Gastroesophageal sphincter (tissue), 4 donors: ENCODE data around the gene KLK13. TPM values are rescaled to one million over a fixed set of nuclear protein-coding genes. Genes with fewer than 3 reads are reported as not detected.

ENCODE experiments used
- ATAC-seq: fragments of 150-250 bp; one replicate; pipeline ENCODE4 v1.9.1; 2016; ENCODE audit warnings: mild to moderate bottlenecking, moderate library complexity
- H3K27ac ChIP-seq, 4 donors: fragments of 200-600 bp; sonication (generic) in 3 of 4; 1 replicate in 3 of 4; 2 replicates in 1 of 4; pipeline ENCODE4 v1.5.1; 2016 to 2019
- H3K27me3 ChIP-seq: fragments of 200-600 bp; sonication (generic); one replicate; pipeline ENCODE4 v1.5.1; 2019
- H3K36me3 ChIP-seq, 2 donors: fragments of 200-600 bp; sonication (generic); one replicate each; pipeline ENCODE4 v1.5.1; 2019; ENCODE audit warnings: control low read depth in 1 of 2
- H3K4me1 ChIP-seq, 3 donors: fragments of 200-600 bp; sonication (generic); 1 replicate in 2 of 3; 2 replicates in 1 of 3; pipeline ENCODE4 v1.5.1; 2016 to 2019; ENCODE audit warnings: control low read depth in 2 of 3
- H3K4me3 ChIP-seq, 2 donors: fragments of 200-600 bp; sonication (generic); one replicate each; pipeline ENCODE4 v1.5.1; 2019; ENCODE audit warnings: mild to moderate bottlenecking in 1 of 2, moderate library complexity in 1 of 2
- H3K9me3 ChIP-seq, 3 donors: fragments of 200-600 bp; sonication (generic); one replicate each; pipeline ENCODE4 v1.5.1; 2017 to 2019; ENCODE audit warnings: control low read depth in 2 of 3
- CTCF ChIP-seq, 4 experiments: fragments of 200-600 bp in 2 of 4; fragments of 450-650 bp in 2 of 4; sonication (generic) in 1 of 4; IDR thresholded peaks; one replicate each; pipeline ENCODE4 v1.5.1; 2017 to 2019; ENCODE audit warnings: antibody characterized with exemption in 4 of 4, mild to moderate bottlenecking in 2 of 4, moderate library complexity in 2 of 4
- EP300 ChIP-seq: sonication (generic); formaldehyde crosslinking; IDR thresholded peaks from one replicate; pipeline ENCODE4 v1.6.1; 2017; ENCODE audit warnings: antibody characterized with exemption, mild to moderate bottlenecking
- POLR2A ChIP-seq, 2 donors: fragments of 450-650 bp; IDR thresholded peaks; one replicate each; pipeline ENCODE4 v1.6.1; 2017; ENCODE audit warnings: antibody characterized with exemption in 2 of 2, mild to moderate bottlenecking in 2 of 2, moderate library complexity in 1 of 2
- POLR2AphosphoS5 ChIP-seq: sonication (generic); formaldehyde crosslinking; IDR thresholded peaks from one replicate; pipeline ENCODE4 v1.6.1; 2017; ENCODE audit warnings: antibody characterized with exemption
- whole genome bisulfite sequencing, 2 donors: methylation state at CpG; one replicate each; pipeline ENCODE4 v1.1.5; 2018; ENCODE audit warnings: low coverage in 1 of 2; 5-methylcytosine and 5-hydroxymethylcytosine counted together
- total RNA-seq, 4 donors: library from RNA; depleted of rRNA; stranded (reverse); fragments of >200 nt; gene quantifications; one replicate each; pipeline ENCODE4 v1.1.0, GENCODE V29; 2016

The KLK13 gene
- total RNA-seq, 4 donors from 2014 or later: 1.3 to 6.1 (median 5.1) TPM; not detected in 1

GRCh38 chr19:51010066-51010795 is 54.7 kb downstream of the KLK13 start:
- Histone ChIP-seq H3K9me3 (no peaks in the 10 kb centered on the region), H3K27me3 (peaks cover 91% of the 10 kb centered on the region), H3K27ac (no peak overlapping the region), H3K4me3 (no peak overlapping the region), H3K4me1 (no peaks in the 10 kb centered on the region), H3K36me3 (no peaks in the 10 kb centered on the region)
- WGBS, 2 donors: 70 to 73% methylated on average over 3 to 4 of the region's 4 CpGs
- TF ChIP-seq CTCF (IDR thresholded peaks at IDR 0.05) (no peak), EP300 (no peak), POLR2AphosphoS5 (no peak), POLR2A (IDR thresholded peaks at IDR 0.05) (no peak)
- no peak for ATAC-seq

- H3K4me1 ChIP-seq: no peaks in the 10 kb centered on the region
- H3K27me3 ChIP-seq: peaks cover 87% of the 10 kb centered on the region
Observed at GRCh38 chr19:51009061-51009891, 55.6 kb downstream of the KLK13 start.

GRCh38 chr19:51007488-51007887 is 57.4 kb downstream of the KLK13 start:
- Histone ChIP-seq H3K9me3 (no peaks in the 10 kb centered on the region), H3K36me3 (no peaks in the 10 kb centered on the region), H3K27me3 (peaks cover 87% of the 10 kb centered on the region), H3K27ac (no peak overlapping the region), H3K4me3 (no peak overlapping the region), H3K4me1 (no peaks in the 10 kb centered on the region)
- no peak for ATAC-seq
- WGBS, 2 donors: 76 to 100% methylated on average over 1 to 3 of the region's 3 CpGs
- TF ChIP-seq POLR2A (IDR thresholded peaks at IDR 0.05) (no peak), CTCF (IDR thresholded peaks at IDR 0.05) (no peak)

More at GRCh38 chr19:51009061-51009891, 55.6 kb downstream of the KLK13 start:
- Histone ChIP-seq H3K36me3 (no peaks in the 10 kb centered on the region), H3K4me3 (no peak overlapping the region), H3K27ac (no peak overlapping the region), H3K9me3 (no peaks in the 10 kb centered on the region)
- 37 to 57% methylated on average over 5 to 6 of the region's 19 CpGs for WGBS, 2 donors
- ATAC-seq: no peak
- TF ChIP-seq EP300 (no peak), POLR2AphosphoS5 (no peak), POLR2A (IDR thresholded peaks at IDR 0.05) (no peak), CTCF (IDR thresholded peaks at IDR 0.05) (no peak)

GRCh38 chr19:51006406-51006805 is 58.5 kb downstream of the KLK13 start:
- Histone ChIP-seq H3K9me3 (no peaks in the 10 kb centered on the region), H3K27ac (no peak overlapping the region), H3K4me3 (no peak overlapping the region), H3K36me3 (no peaks in the 10 kb centered on the region), H3K27me3 (peaks cover 90% of the 10 kb centered on the region), H3K4me1 (no peaks in the 10 kb centered on the region)
- WGBS, 2 donors: 28% methylated on average over 2 of the region's 8 CpGs; no CpG with 5 or more reads in 1 of the 2 donors
- no peak for ATAC-seq
- TF ChIP-seq POLR2A (IDR thresholded peaks at IDR 0.05): no peak
- TF ChIP-seq CTCF (IDR thresholded peaks at IDR 0.05): no peak
- TF ChIP-seq EP300: no peak
- TF ChIP-seq POLR2AphosphoS5: no peak

Other genes starting within 250 kb of the KLK13 start
- gene KLK1, start 241.3 kb downstream of the KLK13 start, total RNA-seq: not detected
- not detected for gene KLK15, start 231.5 kb downstream of the KLK13 start, total RNA-seq
- not detected for gene KLK3, start 210.2 kb downstream of the KLK13 start, total RNA-seq
- not detected for gene KLK2, start 191.7 kb downstream of the KLK13 start, total RNA-seq
- gene KLK4, start 153.7 kb downstream of the KLK13 start, total RNA-seq: not detected
- gene KLK5, start 112.1 kb downstream of the KLK13 start, total RNA-seq: 1 to 10 TPM in 1 of 4 donors, not detected in 3; 1.2 TPM
- gene KLK6, start 95.5 kb downstream of the KLK13 start, total RNA-seq: 1 to 10 TPM in 2 of 4 donors, not detected in 2; 1.1 to 7.8 TPM
- gene KLK7, start 81.2 kb downstream of the KLK13 start, total RNA-seq: 10 to 100 TPM in 1 of 4 donors, under 1 TPM in 1, not detected in 2; 0.31 to 16.7 TPM
- 1 to 10 TPM in 2 of 4 donors, not detected in 2; 2.3 to 4.6 TPM for gene KLK8, start 63.5 kb downstream of the KLK13 start, total RNA-seq
- 1 to 10 TPM in 3 of 4 donors, not detected in 1; 1.7 to 6.7 (median 4.1) TPM for gene KLK10, start 45.4 kb downstream of the KLK13 start, total RNA-seq
- gene KLK11, start 38.5 kb downstream of the KLK13 start, total RNA-seq: 10 to 100 TPM in 1 of 4 donors, under 1 TPM in 1, not detected in 2; 0.78 to 12.3 TPM
- 1 to 10 TPM in 1 of 4 donors, under 1 TPM in 2, not detected in 1; 0.40 to 1.2 (median 0.54) TPM for gene KLK12, start 30.1 kb downstream of the KLK13 start, total RNA-seq
- gene KLK14, start 17.8 kb upstream of the KLK13 start, total RNA-seq: not detected
- 10 to 100 TPM in 3 of 4 donors, 1 to 10 TPM in 1; 9.8 to 12.8 (median 11.4) TPM for gene CTU1, start 43.3 kb upstream of the KLK13 start, total RNA-seq
- gene SIGLEC9, start 59.8 kb upstream of the KLK13 start, total RNA-seq: 1 to 10 TPM in 3 of 4 donors, under 1 TPM in 1; 0.62 to 9.2 (median 4.0) TPM
- gene SIGLEC7, start 77.2 kb upstream of the KLK13 start, total RNA-seq: 1 to 10 TPM in 2 of 4 donors, under 1 TPM in 1, not detected in 1; 0.46 to 4.4 (median 2.8) TPM
- gene CD33, start 160.0 kb upstream of the KLK13 start, total RNA-seq: 1 to 10 TPM; 1.8 to 7.0 (median 2.8) TPM
- not detected for gene SIGLECL1, start 186.0 kb upstream of the KLK13 start, total RNA-seq
- gene IGLON5, start 246.6 kb upstream of the KLK13 start, total RNA-seq: not detected